Upper lobe of left lung (tissue), 4 donors: ENCODE measurements around the gene COLEC11.

Experiments used
- POLR2A ChIP-seq, 4 donors: fragments of 450-650 bp; IDR thresholded peaks; one replicate each; pipeline ENCODE4 v1.5.1; 2016 to 2017; ENCODE audit warnings: antibody characterized with exemption in 4 of 4, mild to moderate bottlenecking in 2 of 4
- TF ChIP-seq, protein P1 (sequence below), 6 experiments: fragments of 450-650 bp in 4 of 6; fragments of 200-600 bp in 2 of 6; sonication (generic) in 2 of 6; IDR thresholded peaks; one replicate each; pipeline ENCODE4 v1.5.1; 2016 to 2019; ENCODE audit warnings: antibody characterized with exemption in 6 of 6

DNA sequence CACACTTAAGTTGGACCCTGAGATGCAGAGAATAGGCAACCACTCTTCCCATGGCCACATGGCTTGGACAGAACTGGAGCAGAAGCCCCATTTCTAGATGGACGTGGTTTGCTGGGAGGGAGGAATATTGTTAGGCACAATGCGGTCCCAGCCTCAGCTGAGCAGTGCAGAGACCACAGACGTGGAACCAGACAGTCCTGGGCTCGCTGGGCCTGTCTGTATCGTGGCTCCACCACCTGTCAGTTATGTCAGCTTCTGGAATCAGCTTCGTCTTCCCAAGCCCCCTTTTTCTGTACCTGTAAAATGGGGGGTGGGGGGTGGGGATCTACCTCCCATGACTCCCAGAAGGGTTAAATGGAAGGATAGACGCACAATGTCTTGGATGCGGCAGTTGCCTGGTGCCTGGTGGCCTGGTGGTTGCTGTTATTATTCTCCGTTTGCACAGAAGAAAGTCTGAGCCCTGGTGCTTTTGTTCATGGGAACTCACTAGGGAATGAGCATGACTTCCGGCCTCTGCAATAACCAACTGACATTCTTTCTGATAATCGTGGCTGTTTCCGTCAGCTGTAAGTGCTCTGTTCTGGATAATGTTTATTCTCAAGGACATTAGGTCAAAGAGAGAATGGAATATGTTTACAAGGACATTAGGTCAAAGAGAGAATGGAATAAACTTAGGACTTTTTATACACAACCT is 31.4 kb downstream of the COLEC11 start:
- TF ChIP-seq, protein P1, sequence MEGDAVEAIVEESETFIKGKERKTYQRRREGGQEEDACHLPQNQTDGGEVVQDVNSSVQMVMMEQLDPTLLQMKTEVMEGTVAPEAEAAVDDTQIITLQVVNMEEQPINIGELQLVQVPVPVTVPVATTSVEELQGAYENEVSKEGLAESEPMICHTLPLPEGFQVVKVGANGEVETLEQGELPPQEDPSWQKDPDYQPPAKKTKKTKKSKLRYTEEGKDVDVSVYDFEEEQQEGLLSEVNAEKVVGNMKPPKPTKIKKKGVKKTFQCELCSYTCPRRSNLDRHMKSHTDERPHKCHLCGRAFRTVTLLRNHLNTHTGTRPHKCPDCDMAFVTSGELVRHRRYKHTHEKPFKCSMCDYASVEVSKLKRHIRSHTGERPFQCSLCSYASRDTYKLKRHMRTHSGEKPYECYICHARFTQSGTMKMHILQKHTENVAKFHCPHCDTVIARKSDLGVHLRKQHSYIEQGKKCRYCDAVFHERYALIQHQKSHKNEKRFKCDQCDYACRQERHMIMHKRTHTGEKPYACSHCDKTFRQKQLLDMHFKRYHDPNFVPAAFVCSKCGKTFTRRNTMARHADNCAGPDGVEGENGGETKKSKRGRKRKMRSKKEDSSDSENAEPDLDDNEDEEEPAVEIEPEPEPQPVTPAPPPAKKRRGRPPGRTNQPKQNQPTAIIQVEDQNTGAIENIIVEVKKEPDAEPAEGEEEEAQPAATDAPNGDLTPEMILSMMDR (IDR thresholded peaks at IDR 0.05) = no peak
- TF ChIP-seq POLR2A (IDR thresholded peaks at IDR 0.05) = no peak
